Smooth muscle cell (in vitro differentiated cells): ENCODE data around the gene TSHZ2. TPM values are rescaled to one million over a fixed set of nuclear protein-coding genes. Genes with fewer than 3 reads are reported as not detected.

Experiments used
- DNase-seq: peaks from one replicate; lab custom pipeline; 2025; ENCODE audit not compliant: unreplicated experiment; lab: John Stamatoyannopoulos, UW
- H2AFZ ChIP-seq: fragments of 200-600 bp; sonication (generic); 2 replicates; pipeline ENCODE4 v1.6.0; 2016; ENCODE audit warnings: antibody characterized with exemption, low read depth, mild to moderate bottlenecking
- H3F3A ChIP-seq: fragments of 200-600 bp; sonication (generic); 2 replicates; pipeline ENCODE4 v1.6.0; 2017; ENCODE audit warnings: antibody characterized with exemption, low read depth
- H3K27ac ChIP-seq: fragments of 200-600 bp; sonication (generic); 2 replicates; pipeline ENCODE4 v1.5.1; 2016; ENCODE audit warnings: low read depth, mild to moderate bottlenecking
- H3K27me3 ChIP-seq: fragments of 200-600 bp; sonication (generic); 2 replicates; pipeline ENCODE4 v1.6.1; 2016; ENCODE audit warnings: low read depth, mild to moderate bottlenecking
- H3K36me3 ChIP-seq: fragments of 200-600 bp; sonication (generic); 2 replicates; pipeline ENCODE4 v1.5.1; 2016; ENCODE audit warnings: low read depth
- H3K4me1 ChIP-seq: fragments of 200-600 bp; sonication (generic); 2 replicates; pipeline ENCODE4 v1.5.1; 2016; ENCODE audit warnings: low read depth
- H3K4me2 ChIP-seq: fragments of 200-600 bp; sonication (generic); 2 replicates; pipeline ENCODE4 v1.6.0; 2016; ENCODE audit warnings: mild to moderate bottlenecking
- H3K4me3 ChIP-seq: fragments of 200-600 bp; sonication (generic); 2 replicates; pipeline ENCODE4 v1.5.1; 2016; ENCODE audit warnings: mild to moderate bottlenecking
- H3K79me2 ChIP-seq: fragments of 200-600 bp; sonication (generic); 2 replicates; pipeline ENCODE4 v1.6.0; 2016; ENCODE audit warnings: low read depth, mild to moderate bottlenecking
- H3K9ac ChIP-seq: fragments of 200-600 bp; sonication (generic); 2 replicates; pipeline ENCODE4 v1.6.0; 2016; ENCODE audit warnings: low read depth
- H3K9me3 ChIP-seq: fragments of 200-600 bp; sonication (generic); replicated peaks from 2 replicates; pipeline ENCODE4 v1.5.1; 2016; ENCODE audit warnings: low read depth
- H4K20me1 ChIP-seq: fragments of 200-600 bp; sonication (generic); 2 replicates; pipeline ENCODE4 v1.6.0; 2016; ENCODE audit warnings: low read depth
- WGBS: methylation state at CpG from one replicate; pipeline ENCODE4 v1.1.7; 2016; ENCODE audit warnings: low lambda C conversion rate; 5-methylcytosine and 5-hydroxymethylcytosine counted together
- polyA plus RNA-seq: library from polyadenylated mRNA; unstranded; fragments of >200 nt; fragmentation: Nextera tagmentation; extraction: Ambion mirVana; gene quantifications from 2 replicates; pipeline ENCODE4 v1.2.1, GENCODE V29; 2016
- total RNA-seq: library from RNA; depleted of rRNA; stranded (reverse); fragments of >200 nt; gene quantifications from 2 replicates; pipeline ENCODE4 v1.2.3, GENCODE V29; 2014
- TF ChIP-seq, protein P1 (sequence below): fragments of 200-600 bp; sonication (generic); IDR thresholded peaks from 2 replicates; pipeline ENCODE4 v1.5.1; 2017; ENCODE audit warnings: borderline replicate concordance, mild to moderate bottlenecking, antibody characterized with exemption; ENCODE audit not compliant: insufficient read depth, poor library complexity, severe bottlenecking

TSHZ2 gene
- total and polyA plus RNA-seq, 2 experiments from 2014 or later: 4.8 to 6.6 TPM

- no peak overlapping the region for H3K4me3 ChIP-seq
- no peak for DNase-seq
- no peaks in the 10 kb centered on the region for H3F3A ChIP-seq
- H3K4me1 ChIP-seq: no peaks in the 10 kb centered on the region
- H3K27ac ChIP-seq: no peak overlapping the region
- no peaks in the 10 kb centered on the region for H3K79me2 ChIP-seq
- no peaks in the 10 kb centered on the region for H4K20me1 ChIP-seq
- H3K27me3 ChIP-seq: peaks cover 11% of the 10 kb centered on the region
- no peaks in the 10 kb centered on the region for H3K9me3 ChIP-seq
- H3K4me2 ChIP-seq: no peak overlapping the region
- H3K36me3 ChIP-seq: no peaks in the 10 kb centered on the region
- 91% methylated on average over 16 of the region's 16 CpGs for WGBS
- TF ChIP-seq, protein P1, sequence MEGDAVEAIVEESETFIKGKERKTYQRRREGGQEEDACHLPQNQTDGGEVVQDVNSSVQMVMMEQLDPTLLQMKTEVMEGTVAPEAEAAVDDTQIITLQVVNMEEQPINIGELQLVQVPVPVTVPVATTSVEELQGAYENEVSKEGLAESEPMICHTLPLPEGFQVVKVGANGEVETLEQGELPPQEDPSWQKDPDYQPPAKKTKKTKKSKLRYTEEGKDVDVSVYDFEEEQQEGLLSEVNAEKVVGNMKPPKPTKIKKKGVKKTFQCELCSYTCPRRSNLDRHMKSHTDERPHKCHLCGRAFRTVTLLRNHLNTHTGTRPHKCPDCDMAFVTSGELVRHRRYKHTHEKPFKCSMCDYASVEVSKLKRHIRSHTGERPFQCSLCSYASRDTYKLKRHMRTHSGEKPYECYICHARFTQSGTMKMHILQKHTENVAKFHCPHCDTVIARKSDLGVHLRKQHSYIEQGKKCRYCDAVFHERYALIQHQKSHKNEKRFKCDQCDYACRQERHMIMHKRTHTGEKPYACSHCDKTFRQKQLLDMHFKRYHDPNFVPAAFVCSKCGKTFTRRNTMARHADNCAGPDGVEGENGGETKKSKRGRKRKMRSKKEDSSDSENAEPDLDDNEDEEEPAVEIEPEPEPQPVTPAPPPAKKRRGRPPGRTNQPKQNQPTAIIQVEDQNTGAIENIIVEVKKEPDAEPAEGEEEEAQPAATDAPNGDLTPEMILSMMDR: no peak
- H3K9ac ChIP-seq: no peak overlapping the region
- H2AFZ ChIP-seq: no peak overlapping the region
Measured at GRCh38 chr20:52936351-52937340, 35.5 kb upstream of the TSHZ2 start.

- no peak overlapping the region for H2AFZ ChIP-seq
- DNase-seq: no peak
- H3K79me2 ChIP-seq: no peaks in the 10 kb centered on the region
- no peaks in the 10 kb centered on the region for H3K9me3 ChIP-seq
- H3K27ac ChIP-seq: no peak overlapping the region
- no peak overlapping the region for H3K4me3 ChIP-seq
- no peak overlapping the region for H3K4me2 ChIP-seq
- WGBS: 68% methylated on average over 6 of the region's 6 CpGs
- H4K20me1 ChIP-seq: no peaks in the 10 kb centered on the region
- H3K9ac ChIP-seq: no peak overlapping the region
- no peaks in the 10 kb centered on the region for H3K36me3 ChIP-seq
- H3K4me1 ChIP-seq: no peaks in the 10 kb centered on the region
- TF ChIP-seq, protein P1: peak; percentile 9
- peaks cover 11% of the 10 kb centered on the region for H3K27me3 ChIP-seq
- no peaks in the 10 kb centered on the region for H3F3A ChIP-seq
Measured at GRCh38 chr20:52937591-52938100, 34.5 kb upstream of the TSHZ2 start.

- H3K4me2 ChIP-seq: no peak overlapping the region
- H3K79me2 ChIP-seq: no peaks in the 10 kb centered on the region
- no peaks in the 10 kb centered on the region for H3K36me3 ChIP-seq
- WGBS: 88% methylated on average over 4 of the region's 4 CpGs
- no peak overlapping the region for H3K27ac ChIP-seq
- H3K9ac ChIP-seq: no peak overlapping the region
- no peaks in the 10 kb centered on the region for H3K9me3 ChIP-seq
- peaks cover 5% of the 10 kb centered on the region for H3K27me3 ChIP-seq
- TF ChIP-seq, protein P1: no peak
- H3F3A ChIP-seq: no peaks in the 10 kb centered on the region
- no peaks in the 10 kb centered on the region for H3K4me1 ChIP-seq
- H3K4me3 ChIP-seq: no peak overlapping the region
- H4K20me1 ChIP-seq: no peaks in the 10 kb centered on the region
- DNase-seq: no peak
- no peak overlapping the region for H2AFZ ChIP-seq
Measured at GRCh38 chr20:52939141-52939540, 33.0 kb upstream of the TSHZ2 start.

- no peak overlapping the region for H3K27ac ChIP-seq
- H3K4me1 ChIP-seq: no peaks in the 10 kb centered on the region
- no peak overlapping the region for H3K4me2 ChIP-seq
- H3F3A ChIP-seq: no peaks in the 10 kb centered on the region
- H3K27me3 ChIP-seq: no peaks in the 10 kb centered on the region
- 91% methylated on average over 3 of the region's 3 CpGs for WGBS
- H3K9ac ChIP-seq: no peak overlapping the region
- no peaks in the 10 kb centered on the region for H3K9me3 ChIP-seq
- H4K20me1 ChIP-seq: no peaks in the 10 kb centered on the region
- TF ChIP-seq, protein P1: no peak
- H2AFZ ChIP-seq: no peak overlapping the region
- no peaks in the 10 kb centered on the region for H3K36me3 ChIP-seq
- no peak overlapping the region for H3K4me3 ChIP-seq
- no peak for DNase-seq
- H3K79me2 ChIP-seq: no peaks in the 10 kb centered on the region
Measured at GRCh38 chr20:52941808-52942207, 30.4 kb upstream of the TSHZ2 start.
